ENCODE data around the gene TNFRSF6B. TPM values are rescaled to one million over a fixed set of nuclear protein-coding genes. Genes with fewer than 3 reads are reported as not detected.
A peak's percentile ranks its signal among the peaks of the same experiment; 100 is the strongest.
"Not testable (repeated sequence)": the region's sequence is repeated elsewhere in the genome, so short reads cannot be mapped to it uniquely, and the experiment has no call there.

TNFRSF6B gene
- 1 to 10 TPM in 4 of 5 donors, under 1 TPM in 1; 0.98 to 3.3 (median 2.0) TPM for polyA plus RNA-seq (ENCODE audit: insufficient read depth in 1 of 5, insufficient read length in 5 of 5, low replicate concordance in 1 of 5)
- long read RNA-seq, donor 1, partial matches to known transcripts, result 0 of 1 reads
- long read RNA-seq, donor 1, other reads (novel, unspliced or antisense), result 0 of 1 reads
- long read RNA-seq, donor 2, partial matches to known transcripts, result 0 of 2 reads
- long read RNA-seq, donor 2, other reads (novel, unspliced or antisense), result 0 of 2 reads
- long read RNA-seq, donor 3, result 0 reads
- long read RNA-seq, donor 4, result 0 reads
- long read RNA-seq, donor 5, result 0 reads
- long read RNA-seq, donor 6, result 0 reads
- long read RNA-seq, donor 7, partial matches to known transcripts, result 0 of 1 reads
- long read RNA-seq, donor 7, other reads (novel, unspliced or antisense), result 0 of 1 reads
- long read RNA-seq, donor 8, result 0 reads

DNA sequence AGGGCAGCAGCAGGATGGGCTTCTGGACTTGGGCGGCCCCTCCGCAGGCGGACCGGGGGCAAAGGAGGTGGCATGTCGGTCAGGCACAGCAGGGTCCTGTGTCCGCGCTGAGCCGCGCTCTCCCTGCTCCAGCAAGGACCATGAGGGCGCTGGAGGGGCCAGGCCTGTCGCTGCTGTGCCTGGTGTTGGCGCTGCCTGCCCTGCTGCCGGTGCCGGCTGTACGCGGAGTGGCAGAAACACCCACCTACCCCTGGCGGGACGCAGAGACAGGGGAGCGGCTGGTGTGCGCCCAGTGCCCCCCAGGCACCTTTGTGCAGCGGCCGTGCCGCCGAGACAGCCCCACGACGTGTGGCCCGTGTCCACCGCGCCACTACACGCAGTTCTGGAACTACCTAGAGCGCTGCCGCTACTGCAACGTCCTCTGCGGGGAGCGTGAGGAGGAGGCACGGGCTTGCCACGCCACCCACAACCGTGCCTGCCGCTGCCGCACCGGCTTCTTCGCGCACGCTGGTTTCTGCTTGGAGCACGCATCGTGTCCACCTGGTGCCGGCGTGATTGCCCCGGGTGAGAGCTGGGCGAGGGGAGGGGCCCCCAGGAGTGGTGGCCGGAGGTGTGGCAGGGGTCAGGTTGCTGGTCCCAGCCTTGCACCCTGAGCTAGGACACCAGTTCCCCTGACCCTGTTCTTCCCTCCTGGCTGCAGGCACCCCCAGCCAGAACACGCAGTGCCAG lies at the start of gene TNFRSF6B:
Gene TNFRSF6B, plus strand, starts transcription at position 25 of the 729 bp plus-strand sequence. Its CDS starts 116 bp downstream, at position 141.
- DNase-seq, result no peak

DNA sequence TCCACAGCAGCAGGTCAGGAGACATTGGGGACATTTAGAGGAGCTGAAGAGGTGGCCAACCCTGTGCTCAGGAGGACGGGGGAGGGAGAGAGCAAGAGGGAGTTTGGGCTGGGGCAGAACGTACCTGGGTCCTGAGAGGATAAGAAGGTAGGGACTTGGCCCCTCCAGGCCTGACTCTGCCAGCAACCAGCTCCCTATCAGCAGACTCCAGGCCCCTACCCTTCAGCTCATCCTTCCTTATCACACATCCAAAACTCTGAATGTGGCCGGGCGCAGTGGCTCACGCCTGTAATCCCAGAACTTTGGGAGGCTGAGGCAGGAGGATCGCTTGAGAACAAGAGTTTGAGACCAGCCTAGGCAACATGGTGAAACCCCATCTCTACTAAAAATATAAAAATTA lies 48.3 kb upstream of the TNFRSF6B start:
- no peak for DNase-seq

DNA sequence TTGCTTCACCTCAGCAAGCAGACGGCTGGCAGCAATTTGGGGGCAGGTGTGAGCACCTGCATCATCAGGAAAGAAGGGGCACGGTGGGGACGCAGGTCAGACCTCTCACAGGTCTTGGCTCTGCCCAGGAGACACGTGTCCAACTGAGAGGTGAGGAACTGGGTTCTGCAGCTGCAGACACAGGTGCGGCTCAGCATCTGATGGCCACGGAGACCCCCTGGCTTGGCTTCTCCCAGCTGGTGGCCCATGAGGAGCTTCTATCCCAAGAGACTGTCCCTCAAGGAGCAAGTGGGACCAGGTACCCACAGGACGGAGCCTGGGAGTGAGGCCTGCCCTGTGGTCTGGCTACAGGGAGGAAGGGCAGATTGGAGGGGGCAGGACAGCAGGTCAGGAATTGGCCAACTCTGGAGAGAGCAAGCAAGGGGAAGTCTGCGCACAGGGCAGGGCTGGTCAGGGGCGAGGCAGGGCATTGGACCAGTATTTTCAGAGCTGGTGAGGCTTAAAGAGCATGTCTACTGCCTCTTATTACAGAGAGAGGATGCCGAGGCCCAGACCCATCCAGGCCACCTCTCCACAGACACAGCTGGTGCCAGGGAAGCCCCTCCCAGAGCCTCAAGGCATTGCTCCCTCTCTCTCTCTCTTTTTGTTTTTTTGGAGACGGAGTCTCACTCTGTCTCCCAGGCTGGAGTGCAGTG lies 47.4 kb upstream of the TNFRSF6B start:
- DNase-seq, result no peak

- DNase-seq, result not testable (repeated sequence)
These were observed 46.0 kb upstream of the TNFRSF6B start for GRCh38 chr20:63650486-63650885.

DNA sequence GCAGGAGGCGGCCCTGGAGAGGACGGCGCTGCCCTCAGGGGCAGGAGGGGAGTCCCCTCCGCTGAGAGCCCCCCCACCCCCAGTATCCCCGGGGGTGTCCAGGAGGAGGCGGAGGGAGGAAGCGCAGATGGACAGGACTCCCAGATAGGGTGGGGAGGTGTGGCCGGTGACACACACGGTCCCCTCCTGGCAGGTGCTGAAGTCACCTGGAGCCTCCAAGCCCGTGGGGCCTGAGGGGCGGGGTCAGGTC lies 44.6 kb upstream of the TNFRSF6B start:
- no peak for DNase-seq

DNA sequence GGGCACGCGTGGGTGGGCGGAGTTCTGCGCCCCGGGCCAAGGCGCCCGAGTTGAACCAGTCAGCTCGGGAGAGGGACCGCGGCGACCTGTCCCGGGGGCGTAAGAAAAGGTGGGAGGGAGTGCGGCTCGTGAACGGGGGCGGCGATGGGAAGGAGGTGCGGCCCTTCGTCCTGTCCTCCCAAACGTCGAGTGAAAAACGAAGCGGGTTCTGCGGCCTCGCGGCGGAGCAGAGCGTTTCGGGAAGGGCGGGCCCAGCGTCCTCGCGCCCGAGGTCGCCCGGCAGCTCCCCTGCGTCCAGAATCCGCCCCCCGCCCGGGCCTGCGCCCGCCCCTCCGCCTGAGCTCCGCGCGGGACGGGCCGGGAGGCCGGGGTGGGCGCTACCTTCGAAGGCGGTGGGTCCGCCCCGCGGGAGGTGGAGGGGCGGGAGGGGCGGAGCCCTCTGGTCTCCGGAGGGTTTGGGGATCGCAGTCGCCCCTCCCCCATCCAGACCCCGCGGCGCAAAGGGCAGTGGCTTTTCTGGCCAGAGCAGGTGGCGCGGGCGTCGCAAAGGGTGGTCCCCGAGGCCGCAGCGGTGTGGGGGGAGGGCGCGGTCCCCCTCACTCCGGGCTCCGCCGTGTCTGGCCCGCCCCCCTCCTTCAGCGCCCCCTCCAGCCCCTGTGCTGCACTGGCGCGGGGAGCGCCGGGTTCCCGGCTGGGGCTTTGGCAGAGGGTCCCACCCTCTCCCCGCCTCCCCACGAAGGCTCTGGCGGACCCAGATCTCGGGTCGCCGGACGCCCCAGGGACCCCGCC lies 44.1 kb upstream of the TNFRSF6B start:
- DNase-seq, result peak; percentile 43 to 61

DNA sequence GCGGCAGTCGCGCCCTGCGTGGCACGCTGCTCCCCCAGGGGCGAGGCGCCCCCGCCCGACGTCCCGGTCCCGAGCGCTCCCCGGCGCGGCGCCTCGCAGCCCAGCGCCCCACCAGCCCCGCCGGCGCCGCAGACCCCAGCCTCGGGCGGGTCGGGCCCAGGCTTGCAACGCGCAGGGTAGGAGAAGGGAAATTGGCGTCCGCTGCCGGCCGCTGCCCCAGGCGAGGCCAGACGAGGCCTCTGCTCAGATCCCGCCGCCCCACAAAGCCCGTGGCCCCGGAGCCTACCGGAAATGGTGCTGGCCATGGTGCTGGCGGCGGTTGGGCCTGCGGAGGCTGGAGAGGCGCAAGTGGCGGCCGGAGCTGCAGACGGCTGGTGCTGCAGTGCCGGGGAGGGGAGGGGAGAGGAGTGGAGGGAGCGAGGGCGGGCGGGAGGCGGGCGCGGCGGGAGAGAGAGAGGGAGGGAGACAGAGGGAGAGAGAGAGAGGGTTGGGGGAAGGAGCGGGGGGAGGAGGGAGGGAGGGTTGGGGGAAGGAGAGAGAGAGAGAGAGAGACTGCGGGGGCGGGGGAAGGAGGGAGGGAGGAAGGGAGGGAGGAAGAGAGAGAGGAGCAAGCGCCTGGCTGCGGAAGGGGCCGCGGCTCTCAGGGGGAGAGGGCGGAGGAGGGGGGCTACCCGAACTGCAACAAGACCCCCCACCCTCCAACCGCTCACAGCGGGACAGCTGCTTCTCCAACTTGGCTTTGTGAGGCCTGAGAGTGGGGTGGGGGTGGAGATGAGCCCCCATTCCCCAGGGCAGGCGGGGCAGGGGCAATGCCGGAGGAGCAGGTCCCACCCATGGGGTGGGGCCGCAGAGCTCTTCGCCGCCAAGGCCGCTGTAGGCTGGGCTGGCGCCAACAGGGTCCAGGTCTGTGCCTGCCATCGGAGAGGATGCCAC lies 43.1 kb upstream of the TNFRSF6B start, which contains the start of gene STMN3:
Gene STMN3, minus strand, starts transcription at position 384 of the 933 bp plus-strand sequence. Its CDS starts 79 bp downstream, at position 305.
- DNase-seq, result peak; percentile 91 to 94

- no peak for DNase-seq
These were observed 42.3 kb upstream of the TNFRSF6B start for GRCh38 chr20:63653974-63654668.

- no peak for DNase-seq
These were observed 41.2 kb upstream of the TNFRSF6B start for GRCh38 chr20:63655249-63655648.

GRCh38 chr20:63656451-63656850 lies 40.0 kb upstream of the TNFRSF6B start:
- no peak for DNase-seq

DNA sequence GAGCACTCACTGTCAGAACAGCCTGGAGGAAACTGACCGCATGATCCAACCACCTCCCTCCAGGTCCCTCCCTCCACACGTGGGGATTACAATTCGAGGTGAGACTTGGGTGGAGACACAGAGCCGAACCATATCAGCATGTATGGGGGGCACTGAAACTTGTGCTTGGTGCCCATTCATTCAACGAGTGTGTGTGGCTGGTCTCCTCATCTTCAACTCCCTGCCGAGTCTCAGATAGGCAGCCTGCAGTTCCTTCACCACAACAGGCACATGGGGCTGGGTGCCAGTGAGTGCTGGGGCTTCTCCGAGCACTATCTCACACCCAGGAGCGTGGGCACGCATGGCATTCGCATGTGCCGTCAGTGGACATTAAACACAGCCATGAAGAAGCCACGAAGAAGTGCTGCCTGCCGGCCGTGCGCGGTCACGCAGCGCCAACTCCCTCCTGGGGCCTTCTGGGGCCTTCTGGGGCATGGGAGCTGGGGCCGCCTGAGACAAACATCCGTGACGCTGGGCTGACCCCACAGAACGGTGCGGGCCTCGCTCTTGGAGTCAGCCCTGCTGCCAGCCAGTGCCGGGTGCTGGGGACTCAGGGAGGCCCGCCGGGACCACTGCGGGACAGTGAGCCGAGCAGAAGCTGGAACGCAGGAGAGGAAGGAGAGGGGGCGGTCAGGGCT lies 39.1 kb upstream of the TNFRSF6B start:
- DNase-seq, result no peak

DNA sequence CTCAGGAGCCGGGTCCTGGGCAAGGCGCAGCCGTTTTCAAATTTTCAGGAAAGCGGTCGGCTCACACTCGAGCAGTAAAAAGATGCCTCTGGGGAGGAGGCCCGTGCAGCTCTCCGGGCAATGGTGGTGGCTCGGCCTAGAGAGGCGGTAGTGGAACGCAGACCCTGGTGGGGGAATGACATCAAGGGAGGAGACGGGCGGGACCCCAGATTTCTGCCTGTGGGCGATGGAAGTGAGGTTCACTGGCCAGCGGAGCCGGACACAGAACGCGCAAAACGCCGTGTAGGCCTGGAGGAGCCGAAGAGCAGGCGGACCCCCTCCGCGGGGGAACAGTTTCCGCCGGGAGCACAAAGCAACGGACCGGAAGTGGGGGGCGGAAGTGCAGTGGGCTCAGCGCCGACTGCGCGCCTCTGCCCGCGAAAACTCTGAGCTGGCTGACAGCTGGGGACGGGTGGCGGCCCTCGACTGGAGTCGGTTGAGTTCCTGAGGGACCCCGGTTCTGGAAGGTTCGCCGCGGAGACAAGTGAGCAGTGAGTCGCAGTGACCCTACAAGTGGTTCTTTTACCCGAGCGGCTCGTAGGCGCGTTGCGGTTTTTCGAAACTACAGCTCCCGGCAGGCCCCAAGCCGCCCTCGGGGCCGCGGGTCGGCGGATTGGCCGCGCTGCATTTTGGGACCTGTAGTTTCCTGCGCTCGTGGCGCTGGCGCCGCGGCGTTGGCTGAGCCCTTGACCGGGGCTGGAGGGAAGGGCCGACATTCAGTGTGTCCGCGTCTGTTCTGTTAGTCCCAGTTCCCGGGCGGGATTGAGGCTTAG lies 38.3 kb upstream of the TNFRSF6B start, which contains the start of gene RTEL1:
Gene RTEL1, plus strand, starts transcription at position 376 of the 812 bp plus-strand sequence. CDS start 1,091 bp downstream, outside the sequence.
- DNase-seq, result peak; percentile 94

GRCh38 chr20:63658749-63659187 lies 37.7 kb upstream of the TNFRSF6B start:
- DNase-seq, result no peak

DNA sequence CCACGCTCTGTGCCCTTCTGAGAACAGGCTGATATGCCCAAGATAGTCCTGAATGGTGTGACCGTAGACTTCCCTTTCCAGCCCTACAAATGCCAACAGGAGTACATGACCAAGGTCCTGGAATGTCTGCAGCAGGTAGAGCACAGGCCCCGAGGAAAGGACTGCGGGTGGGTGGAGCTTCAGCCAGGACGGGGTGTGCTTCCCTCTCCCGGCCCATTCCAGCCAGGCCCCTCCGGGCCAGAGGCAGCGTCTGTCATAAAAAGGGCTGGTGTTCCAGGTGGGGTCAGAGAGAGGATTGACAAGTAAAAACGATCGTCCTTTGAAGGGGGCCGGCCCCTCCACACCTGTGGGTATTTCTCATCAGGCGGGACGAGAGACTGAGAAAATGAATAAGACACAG lies 37.1 kb upstream of the TNFRSF6B start:
- DNase-seq, result no peak

- DNase-seq, result not testable (repeated sequence)
These were observed 36.3 kb upstream of the TNFRSF6B start for GRCh38 chr20:63660174-63660573.

DNA sequence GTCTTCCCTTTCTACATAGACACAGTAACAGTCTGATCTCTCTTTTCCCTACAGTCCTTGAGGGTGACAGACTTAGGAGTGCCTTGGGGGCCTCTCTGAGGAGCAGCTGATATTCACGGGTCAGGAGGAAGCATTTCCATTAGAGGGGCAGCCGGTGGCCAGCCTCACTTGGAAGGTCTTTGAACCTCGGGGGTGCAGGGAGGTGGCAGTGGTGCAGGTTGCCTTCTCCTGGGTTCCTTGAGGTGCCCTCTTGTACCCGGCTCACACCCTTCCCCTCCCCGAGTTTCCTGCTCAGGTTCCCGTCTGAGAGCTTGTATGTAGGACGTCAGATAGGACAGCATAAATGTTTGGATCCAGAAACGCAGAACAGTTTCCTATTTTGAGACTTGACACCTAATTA lies 35.8 kb upstream of the TNFRSF6B start:
- no peak for DNase-seq

- no peak for DNase-seq
These were observed 35.3 kb upstream of the TNFRSF6B start for GRCh38 chr20:63661108-63661507.

All from right lung (tissue), 10 donors.